Progenitor cell of endocrine pancreas (in vitro differentiated cells): Measurements from ENCODE around the gene HS3ST5. TPM values are rescaled to one million over a fixed set of nuclear protein-coding genes. Genes with fewer than 3 reads are reported as not detected.

Experiments used
- DNase-seq: peaks from one replicate; pipeline ENCODE4 v3.0.0; 2021; ENCODE audit warnings: low spot score; ENCODE audit not compliant: unreplicated experiment
- H3K27ac Mint-ChIP-seq: 2 replicates; pipeline ENCODE4 v1.8.0; 2021; ENCODE audit warnings: mild to moderate bottlenecking, moderate library complexity, mixed read lengths
- H3K27me3 Mint-ChIP-seq: 2 replicates; pipeline ENCODE4 v1.8.0; 2021; ENCODE audit warnings: mixed read lengths
- H3K36me3 Mint-ChIP-seq: 2 replicates; pipeline ENCODE4 v1.8.0; 2022; ENCODE audit warnings: mixed read lengths; ENCODE audit not compliant: insufficient read depth
- H3K4me1 Mint-ChIP-seq: 2 replicates; pipeline ENCODE4 v1.8.0; 2021; ENCODE audit warnings: low read depth, mixed read lengths
- H3K4me3 Mint-ChIP-seq: 2 replicates; pipeline ENCODE4 v1.8.0; 2021; ENCODE audit warnings: low read depth, mild to moderate bottlenecking, moderate library complexity, mixed read lengths
- H3K9me3 Mint-ChIP-seq: 2 replicates; pipeline ENCODE4 v1.8.0; 2021; ENCODE audit warnings: low read depth, mixed read lengths
- total RNA-seq: library from RNA; stranded (reverse); gene quantifications from 2 replicates; pipeline ENCODE4 v1.2.1, GENCODE V29; 2021
- TF ChIP-seq, protein P1 (sequence below): fragments of 200-600 bp; sonication (generic); IDR thresholded peaks from one replicate; pipeline ENCODE4 v1.5.0; 2021; ENCODE audit warnings: antibody characterized with exemption, mild to moderate bottlenecking; ENCODE audit not compliant: unreplicated experiment

The HS3ST5 gene
- total RNA-seq, 1 donor from 2014 or later: 0.31 TPM

GRCh38 chr6:114339706-114340105 is 3.1 kb downstream of the HS3ST5 start:
- H3K4me3 Mint-ChIP-seq: no peak overlapping the region

GRCh38 chr6:114334237-114334636 is 8.6 kb downstream of the HS3ST5 start:
- DNase-seq: no peak
- Mint-ChIP-seq H3K4me3 (no peak overlapping the region), H3K27me3 (peaks cover 4% of the 10 kb centered on the region), H3K36me3 (no peaks in the 10 kb centered on the region), H3K27ac (no peak overlapping the region), H3K4me1 (no peaks in the 10 kb centered on the region), H3K9me3 (no peaks in the 10 kb centered on the region)
- TF ChIP-seq, protein P1, sequence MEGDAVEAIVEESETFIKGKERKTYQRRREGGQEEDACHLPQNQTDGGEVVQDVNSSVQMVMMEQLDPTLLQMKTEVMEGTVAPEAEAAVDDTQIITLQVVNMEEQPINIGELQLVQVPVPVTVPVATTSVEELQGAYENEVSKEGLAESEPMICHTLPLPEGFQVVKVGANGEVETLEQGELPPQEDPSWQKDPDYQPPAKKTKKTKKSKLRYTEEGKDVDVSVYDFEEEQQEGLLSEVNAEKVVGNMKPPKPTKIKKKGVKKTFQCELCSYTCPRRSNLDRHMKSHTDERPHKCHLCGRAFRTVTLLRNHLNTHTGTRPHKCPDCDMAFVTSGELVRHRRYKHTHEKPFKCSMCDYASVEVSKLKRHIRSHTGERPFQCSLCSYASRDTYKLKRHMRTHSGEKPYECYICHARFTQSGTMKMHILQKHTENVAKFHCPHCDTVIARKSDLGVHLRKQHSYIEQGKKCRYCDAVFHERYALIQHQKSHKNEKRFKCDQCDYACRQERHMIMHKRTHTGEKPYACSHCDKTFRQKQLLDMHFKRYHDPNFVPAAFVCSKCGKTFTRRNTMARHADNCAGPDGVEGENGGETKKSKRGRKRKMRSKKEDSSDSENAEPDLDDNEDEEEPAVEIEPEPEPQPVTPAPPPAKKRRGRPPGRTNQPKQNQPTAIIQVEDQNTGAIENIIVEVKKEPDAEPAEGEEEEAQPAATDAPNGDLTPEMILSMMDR: no peak

More at GRCh38 chr6:114339706-114340105, 3.1 kb downstream of the HS3ST5 start:
- H3K9me3 Mint-ChIP-seq: no peaks in the 10 kb centered on the region
- H3K36me3 Mint-ChIP-seq: no peaks in the 10 kb centered on the region
- no peak overlapping the region for H3K27ac Mint-ChIP-seq
- H3K27me3 Mint-ChIP-seq: peaks cover 36% of the 10 kb centered on the region
- peaks cover 9% of the 10 kb centered on the region for H3K4me1 Mint-ChIP-seq
- TF ChIP-seq, protein P1: no peak
- DNase-seq: no peak

DNA sequence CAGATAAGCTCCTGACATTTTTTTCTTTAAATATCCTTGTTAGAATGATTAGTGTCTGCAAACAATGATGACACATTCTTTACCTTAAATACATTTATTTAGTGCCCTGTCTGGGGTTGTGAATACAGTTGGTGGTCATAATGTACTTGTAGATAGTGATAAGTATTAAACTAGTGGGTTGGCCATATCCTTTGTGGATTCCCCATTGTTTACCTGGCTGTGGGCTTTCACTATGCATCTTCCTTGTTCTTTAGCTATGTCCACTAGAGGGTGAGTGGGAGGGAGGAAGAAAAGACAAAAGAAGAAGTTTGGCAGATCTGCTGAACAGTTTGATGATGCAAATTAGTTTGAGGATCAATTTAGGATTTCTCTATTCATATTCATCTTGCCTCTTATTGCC is 15.7 kb downstream of the HS3ST5 start:
- no peak overlapping the region for H3K27ac Mint-ChIP-seq
- TF ChIP-seq, protein P1: peak; percentile 10
- H3K36me3 Mint-ChIP-seq: no peaks in the 10 kb centered on the region
- no peak for DNase-seq
- no peaks in the 10 kb centered on the region for H3K4me1 Mint-ChIP-seq
- no peaks in the 10 kb centered on the region for H3K27me3 Mint-ChIP-seq
- H3K4me3 Mint-ChIP-seq: no peak overlapping the region
- H3K9me3 Mint-ChIP-seq: no peaks in the 10 kb centered on the region

DNA sequence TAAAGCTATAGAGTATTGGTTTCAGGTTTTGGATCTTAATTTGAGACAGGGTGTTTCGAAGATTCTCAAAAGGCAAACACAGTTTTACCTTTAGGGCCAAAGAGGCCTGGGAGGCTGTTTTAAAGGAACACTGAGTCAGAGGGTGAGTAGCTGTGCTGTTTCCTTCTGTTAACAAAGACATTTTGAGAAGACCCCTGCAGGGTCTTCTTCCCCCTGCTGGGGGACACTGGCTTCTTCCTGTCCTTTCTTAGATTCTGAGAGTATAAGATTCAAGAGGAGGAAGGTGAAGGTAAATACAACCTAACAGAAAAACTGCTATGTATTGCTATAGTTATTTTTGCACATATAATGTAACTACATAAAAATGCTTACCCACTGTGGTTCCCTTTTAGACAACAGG is 19.0 kb downstream of the HS3ST5 start:
- no peak for DNase-seq
- Mint-ChIP-seq H3K9me3 (no peaks in the 10 kb centered on the region), H3K27me3 (no peaks in the 10 kb centered on the region), H3K4me3 (no peak overlapping the region), H3K36me3 (no peaks in the 10 kb centered on the region), H3K4me1 (no peaks in the 10 kb centered on the region), H3K27ac (no peak overlapping the region)
- TF ChIP-seq, protein P1: no peak

DNA sequence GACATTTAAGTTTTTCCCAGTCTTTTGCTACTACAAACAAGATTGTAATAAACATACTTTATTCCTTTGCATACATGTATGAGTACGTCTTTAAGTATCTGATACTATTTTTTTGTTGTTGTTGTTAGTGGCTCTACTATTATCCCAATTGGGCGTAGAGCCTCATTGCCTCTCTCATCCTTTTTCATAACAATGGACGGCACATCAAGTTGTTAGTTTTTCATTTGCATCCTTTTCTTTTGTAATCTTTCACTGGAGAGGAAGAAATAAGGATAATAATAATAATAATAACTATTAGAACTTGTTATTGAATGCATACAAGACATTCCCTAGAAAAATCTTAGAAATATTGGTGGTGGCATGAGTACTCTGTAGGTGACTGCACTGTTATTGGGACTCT is 23.1 kb downstream of the HS3ST5 start:
- Mint-ChIP-seq H3K27ac (no peak overlapping the region), H3K4me1 (no peaks in the 10 kb centered on the region)

More for the DNA sequence above, 23.1 kb downstream of the HS3ST5 start:
- TF ChIP-seq, protein P1: no peak
- H3K36me3 Mint-ChIP-seq: no peaks in the 10 kb centered on the region
- H3K9me3 Mint-ChIP-seq: no peaks in the 10 kb centered on the region
- no peak for DNase-seq
- no peak overlapping the region for H3K4me3 Mint-ChIP-seq
- no peaks in the 10 kb centered on the region for H3K27me3 Mint-ChIP-seq
